Prostate gland (tissue), 2 donors: Measurements from ENCODE around the gene CNPY3. TPM values are rescaled to one million over a fixed set of nuclear protein-coding genes. Genes with fewer than 3 reads are reported as not detected.

Experiments
- DNase-seq: peaks from one replicate; pipeline ENCODE4 v3.0.0-alpha.2; 2019; ENCODE audit warnings: low spot score
- H3K27ac ChIP-seq, 2 donors: fragments of 200-600 bp; sonication (generic); 2 replicates each; pipeline ENCODE4 v1.5.1; 2017 to 2019
- H3K27me3 ChIP-seq: fragments of 200-600 bp; sonication (generic); replicated peaks from 2 replicates; pipeline ENCODE4 v1.5.1; 2019; ENCODE audit not compliant: insufficient read depth
- H3K36me3 ChIP-seq, 2 donors: fragments of 200-600 bp; sonication (generic); 1 replicate in 1 of 2; 2 replicates in 1 of 2; pipeline versions ENCODE4 v1.5.1 to v1.8.1; 2017 to 2019
- H3K4me1 ChIP-seq: fragments of 200-600 bp; sonication (generic); replicated peaks from 2 replicates; pipeline ENCODE4 v1.5.1; 2019
- H3K4me3 ChIP-seq, 2 donors: fragments of 200-600 bp; sonication (generic); 2 replicates each; pipeline ENCODE4 v1.5.1; 2017 to 2019
- H3K9me3 ChIP-seq: fragments of 200-600 bp; sonication (generic); 2 replicates; pipeline ENCODE4 v1.5.1; 2017
- POLR2A ChIP-seq: fragments of 450-650 bp; IDR thresholded peaks from one replicate; pipeline ENCODE4 v1.6.1; 2016; ENCODE audit warnings: antibody characterized with exemption, mild to moderate bottlenecking
- POLR2AphosphoS5 ChIP-seq: sonication (generic); formaldehyde crosslinking; IDR thresholded peaks from one replicate; pipeline ENCODE4 v1.6.1; 2017; ENCODE audit warnings: antibody characterized with exemption
- WGBS: methylation state at CpG from one replicate; pipeline ENCODE4 v1.1.5; 2018; 5-methylcytosine and 5-hydroxymethylcytosine counted together
- intact Hi-C: fragments of 100-400 bp; cut with DNase I; formaldehyde crosslinking; loops from one replicate; pipeline ENCODE4 v1.14.2; 2022
- total RNA-seq, 2 donors: library from RNA; depleted of rRNA; stranded (reverse); fragments of >200 nt; gene quantifications; one replicate each; pipeline ENCODE4 v1.1.0, GENCODE V29; 2016
- TF ChIP-seq, protein P1 (sequence below), 4 experiments: fragments of 200-600 bp in 2 of 4; fragments of 450-650 bp in 2 of 4; sonication (generic) in 2 of 4; IDR thresholded peaks; 1 replicate in 3 of 4; 2 replicates in 1 of 4; pipeline ENCODE4 v1.5.1; 2016 to 2019; ENCODE audit warnings: antibody characterized with exemption in 4 of 4, mild to moderate bottlenecking in 2 of 4, moderate library complexity in 2 of 4

CNPY3 gene
- total RNA-seq, 2 donors from 2014 or later = 52.3 to 68.5 TPM

DNA sequence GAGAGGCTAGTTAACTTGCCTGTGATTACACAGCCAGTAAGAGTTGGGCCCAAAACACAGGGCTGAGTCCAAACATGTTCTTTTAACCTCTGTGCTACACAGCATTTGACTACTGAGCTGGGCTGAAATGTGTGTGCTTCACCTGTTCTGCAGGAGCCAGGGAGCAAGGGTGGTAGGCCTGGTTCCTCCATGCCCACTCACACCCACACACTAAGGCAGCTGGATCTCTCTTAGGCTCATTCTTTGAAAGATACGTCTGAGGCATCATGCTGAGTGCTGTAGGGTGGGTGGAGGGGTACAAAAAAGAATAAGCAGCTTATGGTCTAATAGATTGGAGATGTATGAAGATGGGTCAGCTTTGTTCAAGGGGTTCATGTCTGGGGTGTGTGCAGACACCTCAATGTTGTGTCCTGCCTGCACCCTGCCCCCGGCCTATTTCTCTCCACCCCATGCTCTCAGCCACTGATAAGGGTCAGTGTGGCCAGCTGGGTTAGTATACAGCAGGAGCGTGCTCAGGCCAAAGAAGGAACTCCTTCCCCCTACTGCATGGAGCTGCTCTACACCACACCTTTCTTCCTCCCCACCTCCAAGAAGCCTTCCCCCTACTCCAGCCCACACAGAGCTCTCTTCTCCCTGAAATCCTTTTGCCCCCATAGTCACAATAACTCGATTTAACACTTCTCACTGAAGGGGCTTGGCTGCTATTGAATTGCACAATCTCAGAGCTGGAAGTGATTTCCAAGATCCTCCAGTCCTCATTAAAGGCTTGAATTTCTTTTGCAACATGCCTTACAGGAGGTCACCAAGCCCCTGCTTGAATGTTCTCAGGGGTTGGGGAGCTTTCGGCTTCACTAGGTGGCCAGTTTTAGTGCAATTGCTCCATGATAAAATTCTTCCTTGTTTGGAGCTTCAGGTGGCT, 58.5 kb downstream of the CNPY3 start:
- Histone ChIP-seq H3K9me3 (no peaks in the 10 kb centered on the region), H3K4me1 (peaks cover 10% of the 10 kb centered on the region), H3K4me3 (no peak overlapping the region), H3K27me3 (no peaks in the 10 kb centered on the region), H3K27ac (no peak overlapping the region), H3K36me3 (peaks cover 0 to 7% of the 10 kb centered on the region in 2 donors)
- WGBS = 76% methylated on average over 5 of the region's 5 CpGs
- intact Hi-C loops = no loop called here
- TF ChIP-seq POLR2A (no peak), POLR2AphosphoS5 (no peak)
- TF ChIP-seq, protein P1, sequence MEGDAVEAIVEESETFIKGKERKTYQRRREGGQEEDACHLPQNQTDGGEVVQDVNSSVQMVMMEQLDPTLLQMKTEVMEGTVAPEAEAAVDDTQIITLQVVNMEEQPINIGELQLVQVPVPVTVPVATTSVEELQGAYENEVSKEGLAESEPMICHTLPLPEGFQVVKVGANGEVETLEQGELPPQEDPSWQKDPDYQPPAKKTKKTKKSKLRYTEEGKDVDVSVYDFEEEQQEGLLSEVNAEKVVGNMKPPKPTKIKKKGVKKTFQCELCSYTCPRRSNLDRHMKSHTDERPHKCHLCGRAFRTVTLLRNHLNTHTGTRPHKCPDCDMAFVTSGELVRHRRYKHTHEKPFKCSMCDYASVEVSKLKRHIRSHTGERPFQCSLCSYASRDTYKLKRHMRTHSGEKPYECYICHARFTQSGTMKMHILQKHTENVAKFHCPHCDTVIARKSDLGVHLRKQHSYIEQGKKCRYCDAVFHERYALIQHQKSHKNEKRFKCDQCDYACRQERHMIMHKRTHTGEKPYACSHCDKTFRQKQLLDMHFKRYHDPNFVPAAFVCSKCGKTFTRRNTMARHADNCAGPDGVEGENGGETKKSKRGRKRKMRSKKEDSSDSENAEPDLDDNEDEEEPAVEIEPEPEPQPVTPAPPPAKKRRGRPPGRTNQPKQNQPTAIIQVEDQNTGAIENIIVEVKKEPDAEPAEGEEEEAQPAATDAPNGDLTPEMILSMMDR (IDR thresholded peaks at IDR 0.05) = no peak
- no peak for DNase-seq

DNA sequence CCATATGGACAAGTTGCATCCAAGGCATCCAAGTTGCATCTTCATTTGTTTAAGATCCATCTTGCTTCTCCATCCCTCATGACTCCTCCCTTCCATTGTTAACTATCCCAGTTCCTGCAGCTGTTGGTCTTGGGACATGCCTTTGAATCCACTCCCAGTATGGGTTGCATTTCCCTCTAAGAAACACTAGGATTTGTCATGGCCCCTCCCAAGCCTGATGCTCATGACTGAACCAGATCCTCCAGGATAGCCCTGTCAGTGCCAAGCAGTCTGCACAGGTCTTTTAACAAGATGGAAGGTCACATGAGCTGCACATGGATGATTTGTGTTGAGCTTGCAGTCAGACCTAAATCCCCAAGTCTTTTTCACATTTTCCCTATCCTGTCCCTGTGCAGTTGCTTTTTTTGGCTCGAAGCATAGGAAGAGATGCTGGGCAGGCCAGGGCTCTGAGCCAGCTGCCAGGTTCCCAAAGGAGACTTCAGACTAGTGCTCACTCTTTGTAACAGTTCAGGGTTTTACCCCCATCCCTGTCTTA, 59.3 kb downstream of the CNPY3 start:
- Histone ChIP-seq H3K27me3 (no peaks in the 10 kb centered on the region), H3K4me3 (no peak overlapping the region), H3K9me3 (no peaks in the 10 kb centered on the region), H3K4me1 (peaks cover 10% of the 10 kb centered on the region), H3K36me3 (peaks cover 0 to 7% of the 10 kb centered on the region in 2 donors), H3K27ac (no peak overlapping the region)
- no peak for TF ChIP-seq POLR2AphosphoS5
- TF ChIP-seq, protein P1 (IDR thresholded peaks at IDR 0.05) = no peak
- TF ChIP-seq POLR2A = no peak
- no peak for DNase-seq
- WGBS = 41% methylated on average over 1 of the region's 1 CpG
- intact Hi-C loops = no loop called here

Other genes starting within 250 kb of the CNPY3 start
- gene PRPH2, start 206.9 kb upstream of the CNPY3 start, total RNA-seq = 1 to 10 TPM in 1 of 2 donors, under 1 TPM in 1; 0.27 to 3.3 TPM
- 10 to 100 TPM; 43.4 to 59.8 TPM for gene TBCC, start 183.4 kb upstream of the CNPY3 start, total RNA-seq
- gene BICRAL, start 147.4 kb upstream of the CNPY3 start, total RNA-seq = 10 to 100 TPM; 21.0 to 26.2 TPM
- 10 to 100 TPM; 79.0 to 79.8 TPM for gene RPL7L1, start 49.9 kb upstream of the CNPY3 start, total RNA-seq
- not detected for gene PTCRA, start 13.4 kb upstream of the CNPY3 start, total RNA-seq
- 10 to 100 TPM; 14.7 to 85.9 TPM for gene GNMT, start 31.3 kb downstream of the CNPY3 start, total RNA-seq
- 10 to 100 TPM; 23.9 to 57.9 TPM for gene PEX6, start 49.7 kb downstream of the CNPY3 start, total RNA-seq
- gene PPP2R5D, start 55.1 kb downstream of the CNPY3 start, total RNA-seq = 10 to 100 TPM; 55.1 to 95.9 TPM
- 10 to 100 TPM; 67.9 to 95.9 TPM for gene MEA1, start 84.5 kb downstream of the CNPY3 start, total RNA-seq
- 100 to 1,000 TPM; 138 to 148 TPM for gene KLHDC3, start 84.8 kb downstream of the CNPY3 start, total RNA-seq
- gene RRP36, start 92.1 kb downstream of the CNPY3 start, total RNA-seq = 10 to 100 TPM; 45.1 to 50.8 TPM
- 10 to 100 TPM; 18.6 to 30.4 TPM for gene CUL7, start 124.4 kb downstream of the CNPY3 start, total RNA-seq
- 10 to 100 TPM; 19.1 to 52.3 TPM for gene MRPL2, start 130.0 kb downstream of the CNPY3 start, total RNA-seq
- 10 to 100 TPM; 27.3 to 41.2 TPM for gene KLC4, start 130.2 kb downstream of the CNPY3 start, total RNA-seq
- gene PTK7, start 146.8 kb downstream of the CNPY3 start, total RNA-seq = 10 to 100 TPM; 83.3 to 85.2 TPM
- 10 to 100 TPM; 40.5 to 56.3 TPM for gene SRF, start 241.8 kb downstream of the CNPY3 start, total RNA-seq